Neural cell (in vitro differentiated cells): ENCODE measurements around the gene WIPI1.

Experiments used
- EP300 ChIP-seq: fragments of 450-650 bp; conservative IDR thresholded peaks from 2 replicates; pipeline ENCODE4 v1.6.1; 2014; ENCODE audit warnings: antibody characterized with exemption, mild to moderate bottlenecking, moderate library complexity; ENCODE audit not compliant: poor library complexity, severe bottlenecking
- EZH2 ChIP-seq: fragments of 200-600, 300-800 bp; shearing (Covaris generic), sonication (generic); IDR thresholded peaks from 2 replicates; pipeline ENCODE4 v1.6.1; 2014; ENCODE audit warnings: antibody characterized with exemption, low read length, borderline replicate concordance, mild to moderate bottlenecking; ENCODE audit not compliant: insufficient read depth, poor library complexity, severe bottlenecking
- MXI1 ChIP-seq: fragments of 450-650 bp; conservative IDR thresholded peaks from 2 replicates; pipeline ENCODE4 v1.6.1; 2014; ENCODE audit warnings: antibody characterized with exemption, mild to moderate bottlenecking; ENCODE audit not compliant: poor library complexity, severe bottlenecking
- POLR2AphosphoS5 ChIP-seq: IDR thresholded peaks from 2 replicates; pipeline ENCODE4 v1.6.1; 2012
- RAD21 ChIP-seq: fragments of 450-650 bp; conservative IDR thresholded peaks from 2 replicates; pipeline ENCODE4 v1.6.1; 2014; ENCODE audit warnings: antibody characterized with exemption, mild to moderate bottlenecking, moderate library complexity
- SMC3 ChIP-seq: fragments of 450-650 bp; conservative IDR thresholded peaks from 2 replicates; pipeline ENCODE4 v1.6.1; 2014; ENCODE audit warnings: antibody characterized with exemption, mild to moderate bottlenecking, moderate library complexity; ENCODE audit not compliant: poor library complexity
- TAF1 ChIP-seq: IDR thresholded peaks from 2 replicates; pipeline ENCODE4 v1.6.1; 2012; ENCODE audit warnings: low read depth
- TF ChIP-seq, protein P1 (sequence below): fragments of 450-650 bp; IDR thresholded peaks from 2 replicates; pipeline ENCODE4 v1.5.1; 2014; ENCODE audit warnings: antibody characterized with exemption, mild to moderate bottlenecking, moderate library complexity; ENCODE audit not compliant: poor library complexity, severe bottlenecking
- TF ChIP-seq, protein P2 (sequence below): IDR thresholded peaks from 2 replicates; pipeline ENCODE4 v1.6.1; 2012; ENCODE audit warnings: borderline replicate concordance

DNA sequence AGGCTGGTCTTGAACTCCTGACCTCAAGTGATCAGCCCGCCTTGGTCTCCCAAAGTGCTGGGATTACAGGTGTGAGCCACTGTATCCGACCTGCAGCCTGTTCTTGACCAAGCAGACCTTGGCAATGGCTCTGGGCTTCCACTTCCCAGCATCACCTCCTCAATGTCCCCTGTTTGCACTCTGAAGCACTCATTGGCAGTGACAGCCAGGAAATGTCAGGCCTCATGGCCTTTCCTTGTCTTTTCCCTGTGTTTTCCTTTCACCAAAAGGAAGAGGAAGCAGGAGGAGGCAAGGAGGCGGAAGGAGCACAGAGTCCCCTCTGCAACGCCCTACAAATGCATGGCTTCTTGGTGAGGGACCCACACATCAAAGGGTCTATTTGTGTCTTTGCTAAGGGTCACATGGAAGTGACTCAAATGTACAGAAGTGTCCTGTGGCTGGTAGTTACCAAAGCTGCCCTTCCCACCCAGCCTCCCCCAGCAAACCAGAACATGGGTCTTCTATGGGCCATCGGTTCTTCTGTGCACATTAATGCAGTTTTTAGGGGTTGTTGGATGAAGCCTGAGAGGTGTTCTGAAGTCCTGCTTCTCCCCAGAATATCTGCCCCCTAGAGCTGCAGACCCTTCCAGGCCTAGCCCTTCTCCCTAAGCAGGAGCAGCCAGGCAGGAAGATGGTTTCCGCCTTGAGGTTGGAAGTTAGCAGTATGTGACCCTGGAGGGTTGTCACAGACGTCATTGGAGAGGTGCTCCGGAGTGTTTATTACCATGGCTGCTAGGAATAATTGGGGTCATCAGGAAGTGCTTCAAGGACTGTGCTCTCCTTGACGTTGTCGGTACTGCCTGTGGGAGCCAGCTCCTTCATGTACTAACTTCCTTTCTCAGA is 60.8 kb downstream of the WIPI1 start:
- TF ChIP-seq, protein P1, sequence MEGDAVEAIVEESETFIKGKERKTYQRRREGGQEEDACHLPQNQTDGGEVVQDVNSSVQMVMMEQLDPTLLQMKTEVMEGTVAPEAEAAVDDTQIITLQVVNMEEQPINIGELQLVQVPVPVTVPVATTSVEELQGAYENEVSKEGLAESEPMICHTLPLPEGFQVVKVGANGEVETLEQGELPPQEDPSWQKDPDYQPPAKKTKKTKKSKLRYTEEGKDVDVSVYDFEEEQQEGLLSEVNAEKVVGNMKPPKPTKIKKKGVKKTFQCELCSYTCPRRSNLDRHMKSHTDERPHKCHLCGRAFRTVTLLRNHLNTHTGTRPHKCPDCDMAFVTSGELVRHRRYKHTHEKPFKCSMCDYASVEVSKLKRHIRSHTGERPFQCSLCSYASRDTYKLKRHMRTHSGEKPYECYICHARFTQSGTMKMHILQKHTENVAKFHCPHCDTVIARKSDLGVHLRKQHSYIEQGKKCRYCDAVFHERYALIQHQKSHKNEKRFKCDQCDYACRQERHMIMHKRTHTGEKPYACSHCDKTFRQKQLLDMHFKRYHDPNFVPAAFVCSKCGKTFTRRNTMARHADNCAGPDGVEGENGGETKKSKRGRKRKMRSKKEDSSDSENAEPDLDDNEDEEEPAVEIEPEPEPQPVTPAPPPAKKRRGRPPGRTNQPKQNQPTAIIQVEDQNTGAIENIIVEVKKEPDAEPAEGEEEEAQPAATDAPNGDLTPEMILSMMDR = no peak
- TF ChIP-seq POLR2AphosphoS5 (no peak), EP300 (no peak), RAD21 (no peak), SMC3 (no peak), TAF1 (no peak), MXI1 (no peak), EZH2 (no peak)
- TF ChIP-seq, protein P2, sequence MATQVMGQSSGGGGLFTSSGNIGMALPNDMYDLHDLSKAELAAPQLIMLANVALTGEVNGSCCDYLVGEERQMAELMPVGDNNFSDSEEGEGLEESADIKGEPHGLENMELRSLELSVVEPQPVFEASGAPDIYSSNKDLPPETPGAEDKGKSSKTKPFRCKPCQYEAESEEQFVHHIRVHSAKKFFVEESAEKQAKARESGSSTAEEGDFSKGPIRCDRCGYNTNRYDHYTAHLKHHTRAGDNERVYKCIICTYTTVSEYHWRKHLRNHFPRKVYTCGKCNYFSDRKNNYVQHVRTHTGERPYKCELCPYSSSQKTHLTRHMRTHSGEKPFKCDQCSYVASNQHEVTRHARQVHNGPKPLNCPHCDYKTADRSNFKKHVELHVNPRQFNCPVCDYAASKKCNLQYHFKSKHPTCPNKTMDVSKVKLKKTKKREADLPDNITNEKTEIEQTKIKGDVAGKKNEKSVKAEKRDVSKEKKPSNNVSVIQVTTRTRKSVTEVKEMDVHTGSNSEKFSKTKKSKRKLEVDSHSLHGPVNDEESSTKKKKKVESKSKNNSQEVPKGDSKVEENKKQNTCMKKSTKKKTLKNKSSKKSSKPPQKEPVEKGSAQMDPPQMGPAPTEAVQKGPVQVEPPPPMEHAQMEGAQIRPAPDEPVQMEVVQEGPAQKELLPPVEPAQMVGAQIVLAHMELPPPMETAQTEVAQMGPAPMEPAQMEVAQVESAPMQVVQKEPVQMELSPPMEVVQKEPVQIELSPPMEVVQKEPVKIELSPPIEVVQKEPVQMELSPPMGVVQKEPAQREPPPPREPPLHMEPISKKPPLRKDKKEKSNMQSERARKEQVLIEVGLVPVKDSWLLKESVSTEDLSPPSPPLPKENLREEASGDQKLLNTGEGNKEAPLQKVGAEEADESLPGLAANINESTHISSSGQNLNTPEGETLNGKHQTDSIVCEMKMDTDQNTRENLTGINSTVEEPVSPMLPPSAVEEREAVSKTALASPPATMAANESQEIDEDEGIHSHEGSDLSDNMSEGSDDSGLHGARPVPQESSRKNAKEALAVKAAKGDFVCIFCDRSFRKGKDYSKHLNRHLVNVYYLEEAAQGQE = no peak
